Astrocyte (in vitro differentiated cells and primary cell): ENCODE data around the gene FAM83F. TPM values are rescaled to one million over a fixed set of nuclear protein-coding genes. Genes with fewer than 3 reads are reported as not detected.

Experiments used
- DNase-seq: peaks from one replicate; pipeline ENCODE4 v3.0.0-alpha.2; 2010; ENCODE audit warnings: low read depth
- FAIRE-seq: peaks from 2 replicates; lab custom pipeline; 2011; peaks lifted over from hg19 to GRCh38; lab: Jason Lieb, UNC
- H2AFZ ChIP-seq: 2 replicates; pipeline ENCODE4 v1.6.0; 2012; ENCODE audit warnings: low read depth, low read length, inconsistent platforms
- H3K27ac ChIP-seq: 2 replicates; pipeline ENCODE4 v1.5.1; 2011; ENCODE audit warnings: low read depth, low read length, inconsistent platforms
- H3K27me3 ChIP-seq: 2 replicates; pipeline ENCODE4 v1.6.0; 2011; ENCODE audit warnings: low read length, inconsistent platforms; ENCODE audit not compliant: insufficient read depth
- H3K36me3 ChIP-seq: 2 replicates; pipeline ENCODE4 v1.5.1; 2011; ENCODE audit warnings: low read length, inconsistent platforms; ENCODE audit not compliant: insufficient read depth
- H3K4me1 ChIP-seq: 2 replicates; pipeline ENCODE4 v1.5.1; 2011; ENCODE audit warnings: low read length, inconsistent platforms; ENCODE audit not compliant: insufficient read depth
- H3K4me2 ChIP-seq: 2 replicates; pipeline ENCODE4 v1.6.0; 2012; ENCODE audit warnings: low read length, inconsistent platforms
- H3K4me3 ChIP-seq: 2 replicates; pipeline ENCODE4 v1.5.1; 2011; ENCODE audit warnings: low read depth, mild to moderate bottlenecking, low read length, inconsistent platforms; ENCODE audit not compliant: insufficient read depth
- H3K79me2 ChIP-seq: 2 replicates; pipeline ENCODE4 v1.6.0; 2012; ENCODE audit warnings: mild to moderate bottlenecking, low read length, inconsistent platforms; ENCODE audit not compliant: insufficient read depth
- H3K9ac ChIP-seq: 2 replicates; pipeline ENCODE4 v1.6.0; 2012; ENCODE audit warnings: mild to moderate bottlenecking, low read length, inconsistent platforms
- H3K9me3 ChIP-seq: 2 replicates; pipeline ENCODE4 v1.5.1; 2012; ENCODE audit warnings: low read depth, mild to moderate bottlenecking, low read length, inconsistent platforms; ENCODE audit not compliant: insufficient read depth
- H4K20me1 ChIP-seq: 2 replicates; pipeline ENCODE4 v1.6.0; 2012; ENCODE audit warnings: low read length, inconsistent platforms; ENCODE audit not compliant: insufficient read depth
- H3K27ac Mint-ChIP-seq: one replicate; pipeline ENCODE4 v1.8.0; 2021; ENCODE audit warnings: mild to moderate bottlenecking, mixed read lengths; ENCODE audit not compliant: unreplicated experiment
- H3K27me3 Mint-ChIP-seq: one replicate; pipeline ENCODE4 v1.8.0; 2021; ENCODE audit warnings: low read depth, mixed read lengths; ENCODE audit not compliant: unreplicated experiment
- H3K36me3 Mint-ChIP-seq: one replicate; pipeline ENCODE4 v1.8.0; 2021; ENCODE audit warnings: low read depth, mixed read lengths; ENCODE audit not compliant: unreplicated experiment
- H3K4me1 Mint-ChIP-seq: one replicate; pipeline ENCODE4 v1.8.0; 2021; ENCODE audit warnings: low read depth, mixed read lengths; ENCODE audit not compliant: unreplicated experiment
- H3K4me3 Mint-ChIP-seq: one replicate; pipeline ENCODE4 v1.8.0; 2021; ENCODE audit warnings: mild to moderate bottlenecking, moderate library complexity, mixed read lengths; ENCODE audit not compliant: unreplicated experiment
- H3K9me3 Mint-ChIP-seq: one replicate; pipeline ENCODE4 v1.8.0; 2021; ENCODE audit warnings: mild to moderate bottlenecking, mixed read lengths; ENCODE audit not compliant: unreplicated experiment
- EZH2 ChIP-seq: IDR thresholded peaks from 2 replicates; pipeline ENCODE4 v1.6.1; 2012; ENCODE audit warnings: mild to moderate bottlenecking, low read length, inconsistent platforms; ENCODE audit not compliant: insufficient read depth
- total RNA-seq: library from RNA; stranded (reverse); gene quantifications from 2 replicates; pipeline ENCODE4 v1.2.1, GENCODE V29; 2021
- TF ChIP-seq, protein P1 (sequence below): IDR thresholded peaks from 2 replicates; pipeline ENCODE4 v1.5.1; 2011; ENCODE audit warnings: low read depth, mild to moderate bottlenecking, inconsistent platforms, low read length, moderate library complexity; ENCODE audit not compliant: insufficient read depth

The FAM83F gene
- total RNA-seq, 1 donor from 2014 or later: 0.79 TPM

DNA sequence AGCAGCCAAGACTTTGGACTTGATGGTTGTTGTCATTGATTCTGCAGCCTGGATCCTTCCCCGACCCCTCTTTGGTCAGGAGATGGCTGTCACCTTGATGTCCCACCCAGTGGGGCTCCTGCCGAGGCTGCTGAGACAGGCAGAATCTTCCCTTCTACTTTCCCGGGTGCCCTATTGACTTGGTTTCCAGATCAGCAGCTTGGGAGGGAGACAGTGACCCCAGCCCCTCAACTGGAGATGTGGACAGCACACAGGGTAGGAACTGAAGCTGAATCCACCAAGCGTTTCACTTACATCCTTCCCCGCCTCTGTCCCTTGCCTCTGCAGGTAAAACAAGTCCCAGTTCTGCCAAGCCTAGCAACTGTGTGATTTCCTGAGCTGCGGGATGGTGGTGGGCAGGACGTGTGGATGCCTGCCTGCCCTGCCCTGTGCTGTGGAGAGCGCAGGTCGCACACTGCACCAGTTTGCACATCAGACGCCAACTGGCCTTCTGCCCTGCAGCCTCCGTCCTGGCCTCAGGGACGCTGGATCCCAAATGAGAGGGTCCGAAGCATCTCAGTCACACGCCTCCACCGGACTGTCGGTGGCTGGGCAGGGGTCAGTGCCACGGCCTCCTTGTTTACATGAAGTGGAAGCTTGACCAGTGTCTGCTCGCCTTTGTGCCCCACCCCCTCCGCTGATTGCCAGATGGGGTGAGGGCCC is 34.6 kb downstream of the FAM83F start:
- H4K20me1 ChIP-seq: no peaks in the 10 kb centered on the region
- no peaks in the 10 kb centered on the region for H3K36me3 ChIP-seq
- no peak for TF ChIP-seq EZH2
- TF ChIP-seq, protein P1, sequence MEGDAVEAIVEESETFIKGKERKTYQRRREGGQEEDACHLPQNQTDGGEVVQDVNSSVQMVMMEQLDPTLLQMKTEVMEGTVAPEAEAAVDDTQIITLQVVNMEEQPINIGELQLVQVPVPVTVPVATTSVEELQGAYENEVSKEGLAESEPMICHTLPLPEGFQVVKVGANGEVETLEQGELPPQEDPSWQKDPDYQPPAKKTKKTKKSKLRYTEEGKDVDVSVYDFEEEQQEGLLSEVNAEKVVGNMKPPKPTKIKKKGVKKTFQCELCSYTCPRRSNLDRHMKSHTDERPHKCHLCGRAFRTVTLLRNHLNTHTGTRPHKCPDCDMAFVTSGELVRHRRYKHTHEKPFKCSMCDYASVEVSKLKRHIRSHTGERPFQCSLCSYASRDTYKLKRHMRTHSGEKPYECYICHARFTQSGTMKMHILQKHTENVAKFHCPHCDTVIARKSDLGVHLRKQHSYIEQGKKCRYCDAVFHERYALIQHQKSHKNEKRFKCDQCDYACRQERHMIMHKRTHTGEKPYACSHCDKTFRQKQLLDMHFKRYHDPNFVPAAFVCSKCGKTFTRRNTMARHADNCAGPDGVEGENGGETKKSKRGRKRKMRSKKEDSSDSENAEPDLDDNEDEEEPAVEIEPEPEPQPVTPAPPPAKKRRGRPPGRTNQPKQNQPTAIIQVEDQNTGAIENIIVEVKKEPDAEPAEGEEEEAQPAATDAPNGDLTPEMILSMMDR: no peak
- Mint-ChIP-seq H3K27ac (no peak overlapping the region), H3K4me1 (no peaks in the 10 kb centered on the region), H3K36me3 (peaks cover 2% of the 10 kb centered on the region), H3K9me3 (no peaks in the 10 kb centered on the region), H3K27me3 (peaks cover 15% of the 10 kb centered on the region), H3K4me3 (no peak overlapping the region)
- DNase-seq (no peak), FAIRE-seq (no peak)
- peaks cover 6% of the 10 kb centered on the region for H3K27me3 ChIP-seq
- no peak overlapping the region for H3K4me2 ChIP-seq
- no peak overlapping the region for H2AFZ ChIP-seq
- no peak overlapping the region for H3K4me3 ChIP-seq
- H3K9ac ChIP-seq: no peak overlapping the region
- no peaks in the 10 kb centered on the region for H3K9me3 ChIP-seq
- H3K4me1 ChIP-seq: no peaks in the 10 kb centered on the region
- no peaks in the 10 kb centered on the region for H3K79me2 ChIP-seq
- no peak overlapping the region for H3K27ac ChIP-seq

DNA sequence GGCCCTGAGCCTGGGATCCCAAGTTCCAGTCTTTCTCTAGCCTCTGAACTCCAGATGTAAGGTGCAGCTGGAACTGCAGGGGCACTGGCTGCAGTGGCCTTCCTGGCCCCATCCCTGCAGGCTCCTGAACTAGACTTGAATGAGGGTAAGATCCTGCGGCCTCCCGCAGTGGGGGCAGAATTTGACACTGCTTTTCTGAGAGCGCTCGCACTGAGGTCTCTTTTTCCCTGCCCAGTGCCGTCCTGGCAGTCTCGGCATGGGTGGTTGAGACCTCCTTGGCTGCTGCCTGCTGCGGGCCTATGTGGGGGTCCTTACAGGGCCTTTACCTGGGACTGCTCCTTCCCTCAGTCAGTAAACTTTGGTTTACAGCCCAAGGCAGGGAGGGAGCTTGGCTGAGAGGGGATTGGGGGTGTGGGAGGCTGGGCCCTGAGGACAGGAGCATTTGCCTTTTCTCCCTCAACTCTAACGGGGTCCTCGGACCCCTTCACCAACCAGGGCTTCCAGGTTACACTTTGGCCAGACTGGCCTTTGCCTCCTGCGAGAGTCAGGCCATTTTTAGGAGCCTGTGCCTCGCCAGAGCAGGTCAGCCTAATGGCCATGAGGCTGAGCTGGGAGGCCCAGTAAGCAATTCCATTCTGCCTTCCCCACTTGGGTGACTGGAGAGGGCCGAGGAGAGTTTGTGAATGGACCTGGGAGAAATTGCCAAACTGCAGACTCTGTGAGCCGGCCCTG is 35.4 kb downstream of the FAM83F start:
- Histone ChIP-seq H3K4me1 (no peaks in the 10 kb centered on the region), H3K27me3 (peaks cover 13% of the 10 kb centered on the region), H3K79me2 (no peaks in the 10 kb centered on the region), H3K4me3 (no peak overlapping the region), H2AFZ (no peak overlapping the region), H4K20me1 (no peaks in the 10 kb centered on the region), H3K27ac (no peak overlapping the region), H3K4me2 (no peak overlapping the region), H3K36me3 (no peaks in the 10 kb centered on the region), H3K9ac (no peak overlapping the region), H3K9me3 (no peaks in the 10 kb centered on the region)
- Mint-ChIP-seq H3K4me3 (no peak overlapping the region), H3K27me3 (peaks cover 24% of the 10 kb centered on the region), H3K4me1 (no peaks in the 10 kb centered on the region), H3K36me3 (no peaks in the 10 kb centered on the region), H3K27ac (no peak overlapping the region), H3K9me3 (no peaks in the 10 kb centered on the region)
- FAIRE-seq (no peak), DNase-seq (no peak)
- TF ChIP-seq, protein P1: no peak

DNA sequence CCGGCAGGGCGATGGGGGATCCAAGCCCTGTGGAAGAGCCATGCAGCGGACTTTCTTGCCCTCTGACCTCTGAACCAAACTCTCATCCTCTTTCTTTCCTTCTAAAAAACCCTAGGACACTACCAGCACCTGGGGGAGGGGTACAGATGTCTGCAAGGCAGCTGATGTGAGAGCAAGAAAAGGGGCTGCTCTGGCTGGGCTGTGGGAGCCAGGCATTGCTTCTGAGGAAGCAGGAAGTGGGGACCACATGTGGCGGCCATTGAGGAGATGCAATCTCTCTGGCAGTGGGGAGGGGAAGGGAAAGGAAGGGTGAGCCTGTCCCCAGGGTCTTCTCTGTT is 36.0 kb downstream of the FAM83F start:
- H4K20me1 ChIP-seq: no peaks in the 10 kb centered on the region
- no peak overlapping the region for H3K9ac ChIP-seq
- no peaks in the 10 kb centered on the region for H3K79me2 ChIP-seq
- H3K9me3 ChIP-seq: no peaks in the 10 kb centered on the region
- DNase-seq (no peak), FAIRE-seq (no peak)
- H3K27me3 ChIP-seq: peaks cover 13% of the 10 kb centered on the region
- no peaks in the 10 kb centered on the region for H3K36me3 ChIP-seq
- no peak overlapping the region for H3K4me3 ChIP-seq
- Mint-ChIP-seq H3K9me3 (no peaks in the 10 kb centered on the region), H3K4me1 (no peaks in the 10 kb centered on the region), H3K27me3 (peaks cover 28% of the 10 kb centered on the region), H3K4me3 (no peak overlapping the region), H3K36me3 (no peaks in the 10 kb centered on the region), H3K27ac (no peak overlapping the region)
- H3K4me1 ChIP-seq: no peaks in the 10 kb centered on the region
- H2AFZ ChIP-seq: no peak overlapping the region
- no peak overlapping the region for H3K4me2 ChIP-seq
- H3K27ac ChIP-seq: no peak overlapping the region
- TF ChIP-seq, protein P1: no peak
- TF ChIP-seq EZH2: no peak
